Astrocyte (in vitro differentiated cells and primary cell): ENCODE data around the gene CCNB1. TPM values are rescaled to one million over a fixed set of nuclear protein-coding genes. Genes with fewer than 3 reads are reported as not detected.

Source experiments
- DNase-seq: peaks from one replicate; pipeline ENCODE4 v3.0.0-alpha.2; 2010; ENCODE audit warnings: low read depth
- FAIRE-seq: peaks from 2 replicates; lab custom pipeline; 2011; peaks lifted over from hg19 to GRCh38; lab: Jason Lieb, UNC
- H2AFZ ChIP-seq: 2 replicates; pipeline ENCODE4 v1.6.0; 2012; ENCODE audit warnings: low read depth, low read length, inconsistent platforms
- H3K27ac ChIP-seq: 2 replicates; pipeline ENCODE4 v1.5.1; 2011; ENCODE audit warnings: low read depth, low read length, inconsistent platforms
- H3K27me3 ChIP-seq: 2 replicates; pipeline ENCODE4 v1.6.0; 2011; ENCODE audit warnings: low read length, inconsistent platforms; ENCODE audit not compliant: insufficient read depth
- H3K36me3 ChIP-seq: 2 replicates; pipeline ENCODE4 v1.5.1; 2011; ENCODE audit warnings: low read length, inconsistent platforms; ENCODE audit not compliant: insufficient read depth
- H3K4me1 ChIP-seq: 2 replicates; pipeline ENCODE4 v1.5.1; 2011; ENCODE audit warnings: low read length, inconsistent platforms; ENCODE audit not compliant: insufficient read depth
- H3K4me2 ChIP-seq: 2 replicates; pipeline ENCODE4 v1.6.0; 2012; ENCODE audit warnings: low read length, inconsistent platforms
- H3K4me3 ChIP-seq: 2 replicates; pipeline ENCODE4 v1.5.1; 2011; ENCODE audit warnings: low read depth, mild to moderate bottlenecking, low read length, inconsistent platforms; ENCODE audit not compliant: insufficient read depth
- H3K79me2 ChIP-seq: 2 replicates; pipeline ENCODE4 v1.6.0; 2012; ENCODE audit warnings: mild to moderate bottlenecking, low read length, inconsistent platforms; ENCODE audit not compliant: insufficient read depth
- H3K9ac ChIP-seq: 2 replicates; pipeline ENCODE4 v1.6.0; 2012; ENCODE audit warnings: mild to moderate bottlenecking, low read length, inconsistent platforms
- H3K9me3 ChIP-seq: 2 replicates; pipeline ENCODE4 v1.5.1; 2012; ENCODE audit warnings: low read depth, mild to moderate bottlenecking, low read length, inconsistent platforms; ENCODE audit not compliant: insufficient read depth
- H4K20me1 ChIP-seq: 2 replicates; pipeline ENCODE4 v1.6.0; 2012; ENCODE audit warnings: low read length, inconsistent platforms; ENCODE audit not compliant: insufficient read depth
- H3K27ac Mint-ChIP-seq: one replicate; pipeline ENCODE4 v1.8.0; 2021; ENCODE audit warnings: mild to moderate bottlenecking, mixed read lengths; ENCODE audit not compliant: unreplicated experiment
- H3K27me3 Mint-ChIP-seq: one replicate; pipeline ENCODE4 v1.8.0; 2021; ENCODE audit warnings: low read depth, mixed read lengths; ENCODE audit not compliant: unreplicated experiment
- H3K36me3 Mint-ChIP-seq: one replicate; pipeline ENCODE4 v1.8.0; 2021; ENCODE audit warnings: low read depth, mixed read lengths; ENCODE audit not compliant: unreplicated experiment
- H3K4me1 Mint-ChIP-seq: one replicate; pipeline ENCODE4 v1.8.0; 2021; ENCODE audit warnings: low read depth, mixed read lengths; ENCODE audit not compliant: unreplicated experiment
- H3K4me3 Mint-ChIP-seq: one replicate; pipeline ENCODE4 v1.8.0; 2021; ENCODE audit warnings: mild to moderate bottlenecking, moderate library complexity, mixed read lengths; ENCODE audit not compliant: unreplicated experiment
- H3K9me3 Mint-ChIP-seq: one replicate; pipeline ENCODE4 v1.8.0; 2021; ENCODE audit warnings: mild to moderate bottlenecking, mixed read lengths; ENCODE audit not compliant: unreplicated experiment
- CTCF ChIP-seq: IDR thresholded peaks from 2 replicates; pipeline ENCODE4 v1.5.1; 2011; ENCODE audit warnings: low read depth, mild to moderate bottlenecking, inconsistent platforms, low read length, moderate library complexity; ENCODE audit not compliant: insufficient read depth
- EZH2 ChIP-seq: IDR thresholded peaks from 2 replicates; pipeline ENCODE4 v1.6.1; 2012; ENCODE audit warnings: mild to moderate bottlenecking, low read length, inconsistent platforms; ENCODE audit not compliant: insufficient read depth
- total RNA-seq: library from RNA; stranded (reverse); gene quantifications from 2 replicates; pipeline ENCODE4 v1.2.1, GENCODE V29; 2021

The CCNB1 gene
- total RNA-seq, 1 donor from 2014 or later, result 49.8 TPM

DNA sequence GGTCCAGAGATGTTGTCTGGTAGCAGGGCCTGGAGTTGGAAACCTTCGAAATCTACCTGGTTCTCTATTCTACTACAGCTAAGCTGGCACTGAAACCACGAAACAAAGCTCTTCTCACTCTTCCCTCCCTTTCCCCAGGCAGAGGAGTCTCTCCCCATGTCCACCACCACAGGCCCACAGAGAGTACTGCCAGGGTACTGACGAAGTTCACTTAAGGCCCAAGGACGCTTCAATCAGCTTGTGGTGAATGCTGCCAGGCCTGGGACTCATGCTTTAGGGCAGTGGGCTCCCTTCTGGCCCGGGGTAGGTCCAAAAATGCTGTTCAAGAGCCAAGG is 17.3 kb upstream of the CCNB1 start:
- Histone ChIP-seq H3K27ac (no peak overlapping the region), H3K36me3 (no peaks in the 10 kb centered on the region), H4K20me1 (no peaks in the 10 kb centered on the region), H3K79me2 (no peaks in the 10 kb centered on the region), H2AFZ (no peak overlapping the region), H3K27me3 (no peaks in the 10 kb centered on the region), H3K4me1 (no peaks in the 10 kb centered on the region), H3K4me2 (no peak overlapping the region), H3K4me3 (no peak overlapping the region), H3K9ac (no peak overlapping the region), H3K9me3 (no peaks in the 10 kb centered on the region)
- Mint-ChIP-seq H3K36me3 (peaks cover 1% of the 10 kb centered on the region), H3K27ac (no peak overlapping the region), H3K27me3 (no peaks in the 10 kb centered on the region), H3K4me3 (no peak overlapping the region), H3K4me1 (no peaks in the 10 kb centered on the region), H3K9me3 (no peaks in the 10 kb centered on the region)
- FAIRE-seq, result no peak
- TF ChIP-seq CTCF, result no peak
- TF ChIP-seq EZH2, result no peak
- DNase-seq, result no peak

DNA sequence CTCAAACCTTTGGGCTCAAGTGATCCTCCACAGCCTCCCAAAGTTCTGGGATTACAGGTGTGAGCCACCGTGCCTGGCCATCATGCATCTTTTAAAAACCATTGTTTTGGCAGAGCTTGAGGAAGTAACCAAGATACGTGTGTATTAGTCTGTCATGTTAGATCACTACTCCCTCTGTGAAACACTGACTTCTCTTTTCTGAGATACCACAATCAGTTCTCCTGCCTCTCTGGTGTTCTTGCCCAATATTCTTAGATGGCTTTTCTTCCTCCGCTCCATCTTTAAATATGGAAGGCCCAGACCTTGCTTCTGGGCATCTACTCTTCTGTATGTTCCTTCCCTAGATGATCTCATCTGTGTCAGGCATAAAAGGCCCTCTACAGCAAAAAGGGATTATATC is 14.2 kb upstream of the CCNB1 start:
- Histone ChIP-seq H4K20me1 (no peaks in the 10 kb centered on the region), H3K4me2 (no peak overlapping the region), H3K79me2 (no peaks in the 10 kb centered on the region), H3K27ac (no peak overlapping the region), H3K9ac (no peak overlapping the region), H3K4me3 (no peak overlapping the region), H3K9me3 (no peaks in the 10 kb centered on the region), H3K4me1 (no peaks in the 10 kb centered on the region), H3K27me3 (no peaks in the 10 kb centered on the region), H3K36me3 (no peaks in the 10 kb centered on the region), H2AFZ (no peak overlapping the region)
- no peak for DNase-seq
- H3K27me3 Mint-ChIP-seq, result no peaks in the 10 kb centered on the region
- H3K4me3 Mint-ChIP-seq, result no peak overlapping the region
- H3K4me1 Mint-ChIP-seq, result no peaks in the 10 kb centered on the region
- FAIRE-seq, result no peak
- TF ChIP-seq EZH2 (no peak), CTCF (no peak)
- no peak overlapping the region for H3K27ac Mint-ChIP-seq
- no peaks in the 10 kb centered on the region for H3K9me3 Mint-ChIP-seq
- H3K36me3 Mint-ChIP-seq, result peaks cover 1% of the 10 kb centered on the region

- Histone ChIP-seq H3K79me2 (no peaks in the 10 kb centered on the region), H2AFZ (no peak overlapping the region), H3K4me2 (no peak overlapping the region), H3K4me3 (no peak overlapping the region), H3K27ac (no peak overlapping the region), H3K9ac (no peak overlapping the region), H4K20me1 (no peaks in the 10 kb centered on the region), H3K36me3 (no peaks in the 10 kb centered on the region), H3K4me1 (no peaks in the 10 kb centered on the region), H3K27me3 (no peaks in the 10 kb centered on the region), H3K9me3 (no peaks in the 10 kb centered on the region)
- Mint-ChIP-seq H3K27ac (no peak overlapping the region), H3K27me3 (no peaks in the 10 kb centered on the region), H3K4me1 (no peaks in the 10 kb centered on the region), H3K9me3 (no peaks in the 10 kb centered on the region), H3K4me3 (no peak overlapping the region), H3K36me3 (no peaks in the 10 kb centered on the region)
- no peak for FAIRE-seq
- DNase-seq, result no peak
- no peak for TF ChIP-seq CTCF
- TF ChIP-seq EZH2, result no peak
Measured at GRCh38 chr5:69156456-69156855, 10.5 kb upstream of the CCNB1 start.
